SIG-M5 (cell line): ENCODE data around the gene BMP10.

Source experiments
- DNase-seq: peaks from one replicate; lab custom pipeline; 2025; lab: John Stamatoyannopoulos, UW

BMP10 gene

DNA sequence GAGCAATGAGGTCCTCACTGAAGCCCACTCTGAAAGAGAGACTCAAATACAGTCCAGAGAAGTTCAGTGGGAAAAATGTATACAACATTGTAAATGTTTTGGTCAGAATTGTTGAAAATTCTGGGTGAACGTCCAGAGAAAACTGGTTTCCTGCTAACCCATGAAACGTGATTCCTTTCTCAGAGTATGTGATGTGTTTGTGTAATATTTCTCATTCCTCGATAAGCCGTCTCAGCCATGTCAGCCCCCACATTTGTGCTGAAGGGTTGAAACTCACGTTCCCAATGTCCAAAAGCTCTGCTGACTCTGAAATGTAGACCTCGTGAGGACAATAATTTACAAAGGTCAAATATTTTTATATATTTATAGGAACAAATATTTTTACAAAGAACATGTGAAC lies 51.6 kb downstream of the BMP10 start:
- no peak for DNase-seq

DNA sequence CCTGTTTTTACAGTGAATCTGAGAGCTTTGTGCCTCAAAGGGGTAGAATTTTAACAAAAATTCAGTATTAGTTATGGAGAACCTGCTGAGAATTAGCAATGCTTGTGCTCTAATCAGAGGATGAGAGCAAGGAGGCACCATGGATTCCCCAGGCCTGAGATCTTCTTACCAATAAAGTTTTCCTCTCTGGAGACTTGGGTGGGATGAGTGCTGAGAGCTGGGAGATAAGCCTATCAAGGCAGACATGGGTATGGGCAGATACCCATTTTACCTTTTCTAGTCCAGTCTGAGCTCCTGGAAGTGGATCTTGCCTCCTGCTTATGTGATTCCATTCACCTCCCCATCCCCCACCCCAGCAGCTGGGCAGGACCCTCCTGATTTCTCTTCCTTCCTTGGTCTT lies 53.9 kb downstream of the BMP10 start:
- DNase-seq, result no peak
